NOMO-1 treated with DMSO at 0.1 percent for 48 hours (cell line): Measurements from ENCODE around the gene TOR3A.

Experiments used
- DNase-seq: peaks from one replicate; lab custom pipeline; 2025; ENCODE audit not compliant: unreplicated experiment; lab: John Stamatoyannopoulos, UW

Gene TOR3A

DNA sequence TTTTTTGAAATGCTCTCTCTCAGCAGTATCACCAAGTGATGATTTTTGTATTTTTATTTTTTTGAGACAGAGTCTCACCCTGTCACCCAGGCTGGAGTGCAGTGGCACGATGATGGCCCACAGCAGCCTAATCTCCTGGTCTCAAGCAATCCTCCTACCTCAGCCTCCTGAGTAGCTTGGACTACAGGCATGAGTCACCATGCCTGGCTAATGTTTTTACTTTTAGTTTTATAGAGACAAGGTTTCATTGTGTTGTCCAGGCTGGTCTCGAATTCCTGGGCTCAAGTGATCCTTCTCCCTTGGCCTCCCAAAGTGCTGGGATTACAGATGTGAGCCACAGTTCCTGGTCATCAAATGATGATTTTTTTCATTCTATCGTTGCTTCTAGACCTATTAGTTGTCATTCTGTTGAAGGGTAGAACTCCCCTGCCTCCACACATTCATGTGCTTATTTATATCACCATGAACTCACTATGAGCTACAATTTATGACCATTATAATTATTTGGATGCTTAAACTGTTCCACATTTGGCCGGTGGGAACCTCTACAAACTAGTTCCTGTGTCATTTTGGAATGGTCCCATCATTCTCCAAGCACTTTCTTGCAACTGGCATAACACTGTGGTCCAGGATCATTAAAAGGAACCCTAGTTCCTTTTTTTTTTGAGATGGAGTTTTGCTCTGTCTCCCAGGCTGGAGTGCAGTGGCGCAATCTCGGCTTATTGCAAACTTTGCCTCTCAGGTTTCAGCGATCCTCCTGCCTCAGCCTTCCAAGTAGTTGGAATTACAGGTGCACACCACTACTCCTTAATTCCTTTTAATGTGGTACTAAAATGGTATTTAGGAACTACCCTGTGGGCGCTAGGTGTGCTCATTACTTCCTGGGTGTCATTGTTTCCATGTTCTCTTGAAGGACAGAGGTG lies 20.2 kb upstream of the TOR3A start:
- no peak for DNase-seq

DNA sequence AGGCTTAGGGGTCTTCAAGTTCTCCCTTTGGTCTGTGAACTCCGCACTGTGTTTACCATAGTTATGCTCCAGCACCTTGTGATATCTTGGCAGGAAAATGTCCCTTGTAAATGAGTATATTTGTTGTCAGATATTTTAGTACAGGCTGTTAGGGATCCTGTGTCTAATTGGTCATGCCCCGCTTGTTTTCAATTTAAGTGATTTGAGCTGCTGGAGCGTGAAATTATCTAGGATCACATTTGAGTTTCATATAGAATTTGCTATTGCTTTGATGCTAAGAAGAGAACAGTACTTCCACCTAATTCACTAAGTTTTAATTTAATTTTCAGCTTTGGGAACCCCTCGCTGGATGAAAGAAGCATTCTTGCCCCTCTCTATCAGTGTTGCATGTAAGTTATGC lies 15.4 kb upstream of the TOR3A start:
- DNase-seq, result no peak

- no peak for DNase-seq
Observed at GRCh38 chr1:179077396-179077795, 4.5 kb upstream of the TOR3A start.

DNA sequence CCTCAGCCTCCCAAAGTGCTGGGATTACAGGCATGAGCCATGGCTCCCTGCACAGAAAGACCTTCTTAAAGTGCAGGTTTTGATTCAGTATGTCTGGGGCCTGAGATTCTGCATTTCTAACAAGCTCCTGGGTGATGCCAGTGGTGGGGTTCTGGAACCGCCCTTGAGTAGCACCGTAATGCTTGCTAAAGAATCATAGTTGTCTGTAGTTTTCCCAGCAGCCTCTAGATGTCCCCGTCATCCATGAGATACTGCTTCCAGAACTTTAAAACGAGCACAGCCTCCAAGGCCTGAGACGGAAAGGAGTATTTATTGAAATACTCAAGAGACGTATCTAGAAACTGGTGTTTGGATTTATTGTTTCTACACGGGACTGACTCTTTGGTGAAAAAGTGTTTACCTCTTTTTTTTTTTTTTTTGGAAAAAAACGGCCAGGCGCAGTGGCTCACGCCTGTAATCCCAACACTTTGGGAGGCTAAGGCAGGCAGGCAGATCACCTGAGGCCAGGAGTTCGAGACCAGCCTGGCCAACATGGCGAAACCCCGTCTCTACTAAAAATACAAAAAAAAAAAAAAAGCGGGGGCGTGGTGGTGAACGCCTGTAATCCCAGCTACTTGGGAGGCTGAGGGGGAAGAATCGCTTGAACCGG lies 2.6 kb upstream of the TOR3A start:
- peak; percentile 76 for DNase-seq

DNA sequence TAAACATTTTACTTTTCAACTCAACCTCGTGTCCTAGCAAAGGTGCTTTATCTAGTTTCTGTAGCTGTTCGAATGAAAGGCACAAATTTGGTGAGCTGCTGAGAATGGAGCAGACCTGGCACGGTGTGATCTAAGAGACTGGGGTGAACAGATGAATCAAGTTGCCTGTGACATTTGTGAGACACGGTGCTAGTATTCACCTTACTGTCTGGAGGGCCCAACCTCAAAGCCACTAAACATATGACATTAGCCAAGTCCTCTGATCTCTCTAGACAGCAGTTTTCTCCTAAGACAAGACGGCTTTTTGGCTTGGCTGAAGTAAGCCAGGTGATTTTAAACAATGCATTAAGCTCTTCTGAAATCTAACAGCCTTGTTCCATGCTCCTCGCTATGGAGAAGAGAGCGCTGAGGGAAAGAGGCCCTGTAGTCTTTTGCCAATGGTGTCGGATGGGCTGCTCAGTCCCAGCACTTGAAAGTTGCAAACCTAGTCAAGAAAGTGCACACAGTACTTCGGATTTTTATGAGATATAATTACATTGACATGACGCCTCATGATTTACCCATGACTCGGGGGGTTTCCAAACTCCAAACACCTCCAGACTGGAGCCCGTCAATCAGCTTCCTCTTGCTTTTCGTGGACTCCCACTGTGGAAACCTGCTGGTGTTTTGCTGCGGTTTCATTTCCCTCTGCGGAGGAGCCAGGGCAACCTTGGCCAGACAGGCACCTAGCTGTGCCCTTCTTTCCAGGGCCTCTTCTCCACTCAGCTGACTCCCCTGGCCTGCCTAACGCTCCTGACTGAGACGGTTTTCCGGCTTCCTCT lies 794 bp upstream of the TOR3A start:
- peak; percentile 48 for DNase-seq

DNA sequence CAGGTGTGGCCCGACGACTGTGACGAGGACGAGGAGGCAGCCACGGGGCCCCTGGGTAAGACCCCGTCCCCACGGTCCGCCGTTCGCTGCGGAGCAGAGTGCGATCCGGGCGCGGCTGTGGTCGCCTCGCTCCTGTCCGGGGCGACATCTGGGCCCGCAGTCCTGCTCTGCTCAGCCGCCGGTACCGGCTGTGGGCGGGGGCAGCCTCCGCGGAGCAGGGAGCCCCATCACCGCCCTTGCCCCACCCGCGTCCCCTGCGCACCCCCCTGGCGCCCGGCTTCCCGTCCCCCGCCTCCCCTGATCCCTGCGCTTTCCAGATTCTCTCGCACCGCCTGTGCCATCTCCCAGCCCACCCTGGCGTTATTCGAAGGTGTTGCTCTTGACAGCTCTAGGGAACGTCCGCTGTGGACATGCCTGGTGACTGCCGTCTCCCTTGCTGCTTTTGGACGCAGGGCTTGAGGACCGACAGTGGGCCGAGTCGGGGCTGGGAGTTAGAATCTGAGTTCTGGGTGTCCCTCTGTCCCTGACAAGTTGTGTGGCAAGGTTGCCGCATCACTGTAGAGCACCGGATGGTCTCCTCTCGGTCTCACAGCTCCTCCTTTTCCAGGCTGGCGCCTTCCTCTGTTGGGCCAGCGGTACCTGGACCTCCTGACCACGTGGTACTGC lies 596 bp downstream of the TOR3A start:
- DNase-seq, result no peak

GRCh38 chr1:179082999-179083335 lies 1.1 kb downstream of the TOR3A start:
- DNase-seq, result peak; percentile 36

GRCh38 chr1:179083533-179083932 lies 1.7 kb downstream of the TOR3A start:
- no peak for DNase-seq

DNA sequence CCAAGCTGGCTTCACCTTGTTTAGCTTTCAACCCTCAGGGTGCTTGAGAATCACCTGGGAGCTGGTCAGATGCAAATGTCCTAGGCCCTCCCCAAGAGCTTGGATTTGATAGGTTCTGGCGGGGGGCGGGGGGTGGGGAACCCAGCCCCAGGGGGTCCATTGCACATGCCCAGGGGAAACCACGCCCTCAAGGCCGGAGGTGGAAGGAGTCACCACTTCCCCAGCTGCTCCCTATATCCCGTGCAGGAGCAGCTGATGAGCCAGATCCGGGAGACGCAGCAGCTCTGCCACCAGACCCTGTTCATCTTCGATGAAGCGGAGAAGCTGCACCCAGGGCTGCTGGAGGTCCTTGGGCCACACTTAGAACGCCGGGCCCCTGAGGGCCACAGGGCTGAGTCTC lies 5.8 kb downstream of the TOR3A start:
- DNase-seq, result no peak

GRCh38 chr1:179089827-179090482 lies 8.1 kb downstream of the TOR3A start:
- no peak for DNase-seq

DNA sequence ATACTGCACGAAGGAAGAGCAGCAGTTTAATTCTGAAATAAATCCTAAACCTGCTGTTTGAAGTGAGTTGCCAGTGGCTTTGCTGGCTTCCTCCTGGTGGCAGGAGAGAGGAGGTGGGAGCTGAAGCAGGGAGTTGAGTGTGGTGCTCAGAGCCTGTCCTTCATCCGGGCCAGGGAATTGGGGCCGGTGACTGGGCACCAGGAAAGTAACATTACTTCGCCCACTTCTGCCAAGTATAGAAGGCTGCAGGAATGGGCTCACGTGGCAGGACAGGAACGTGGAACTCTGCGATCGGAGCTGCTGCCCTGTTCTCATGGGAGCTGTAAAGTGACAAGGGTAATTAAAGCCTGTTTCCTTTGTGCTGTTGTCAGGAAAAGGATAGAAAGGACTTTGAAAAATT lies 8.7 kb downstream of the TOR3A start:
- no peak for DNase-seq

GRCh38 chr1:179090923-179091322 lies 9.1 kb downstream of the TOR3A start:
- no peak for DNase-seq

DNA sequence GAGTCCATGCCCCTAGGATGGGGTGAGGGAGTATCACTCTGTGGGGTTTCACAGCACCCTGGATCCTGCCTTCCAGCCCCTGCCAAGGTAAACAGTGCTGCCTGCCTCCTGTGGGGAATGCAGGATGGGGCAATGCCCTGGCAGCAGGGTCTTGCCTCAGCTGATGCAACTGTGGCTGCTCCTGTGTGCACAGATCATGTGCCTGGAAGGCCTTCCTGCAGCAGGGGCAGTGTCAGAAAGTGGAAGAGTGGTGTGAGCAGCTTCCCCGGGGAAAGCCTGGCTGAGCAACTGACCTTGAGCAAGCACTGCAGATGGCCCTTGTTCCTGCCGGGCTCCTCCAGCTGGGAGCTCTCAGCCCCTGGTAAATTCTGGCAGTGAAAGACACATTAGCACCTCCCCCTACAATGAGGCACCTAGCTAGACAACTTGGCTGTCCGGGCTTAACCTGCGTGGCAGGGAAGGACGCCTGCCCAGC lies 9.9 kb downstream of the TOR3A start:
- DNase-seq, result no peak

DNA sequence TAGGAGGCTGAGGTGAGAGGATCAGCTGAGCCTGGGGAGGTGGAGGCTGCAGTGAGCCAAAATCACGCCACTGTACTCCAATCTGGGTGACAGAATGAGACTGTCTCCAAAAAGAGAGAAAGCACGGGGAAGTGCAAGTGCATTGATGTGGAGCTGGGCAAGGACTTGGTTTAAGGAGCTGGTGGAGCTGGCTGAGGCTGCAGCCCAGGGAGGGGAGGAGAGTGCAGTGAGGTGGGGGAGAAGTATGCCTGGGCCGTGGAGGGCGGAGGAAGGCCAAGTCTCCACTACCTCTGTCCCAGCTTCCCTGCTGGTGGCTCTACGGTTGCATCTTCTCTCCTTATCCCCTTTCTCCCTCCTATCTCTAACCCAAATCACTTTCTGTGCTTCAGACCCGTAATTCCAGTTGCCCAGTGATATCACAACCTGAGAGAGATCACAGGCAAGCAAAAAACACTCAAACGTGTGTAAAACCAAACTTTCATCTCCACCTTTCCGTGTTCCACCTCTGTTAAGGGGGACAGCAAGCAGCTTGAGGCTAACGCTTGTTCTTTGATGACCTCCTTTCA lies 11.1 kb downstream of the TOR3A start:
- DNase-seq, result no peak

- no peak for DNase-seq
Observed at GRCh38 chr1:179094818-179095217, 12.9 kb downstream of the TOR3A start.

DNA sequence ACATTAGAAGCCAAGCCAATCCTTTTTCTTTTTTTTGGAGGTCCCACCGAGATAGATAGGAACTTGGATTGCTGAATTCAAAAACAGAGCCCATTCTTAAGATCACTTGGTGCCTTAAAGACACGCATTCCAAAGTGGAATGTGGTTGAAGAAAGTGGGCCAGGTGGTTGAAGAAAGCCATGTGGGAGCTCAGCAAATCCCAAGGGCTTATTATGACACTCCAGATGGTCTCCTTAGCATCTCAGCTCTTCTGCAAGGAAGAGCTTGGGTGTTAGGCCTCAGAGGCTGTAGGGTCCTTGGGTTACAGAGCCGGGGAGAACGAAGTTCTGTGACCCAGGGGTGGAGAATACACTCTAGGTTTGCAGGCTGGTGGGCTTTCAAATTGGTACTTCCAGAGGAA lies 13.5 kb downstream of the TOR3A start:
- no peak for DNase-seq

- DNase-seq, result no peak
Observed at GRCh38 chr1:179095924-179096323, 14.1 kb downstream of the TOR3A start.

DNA sequence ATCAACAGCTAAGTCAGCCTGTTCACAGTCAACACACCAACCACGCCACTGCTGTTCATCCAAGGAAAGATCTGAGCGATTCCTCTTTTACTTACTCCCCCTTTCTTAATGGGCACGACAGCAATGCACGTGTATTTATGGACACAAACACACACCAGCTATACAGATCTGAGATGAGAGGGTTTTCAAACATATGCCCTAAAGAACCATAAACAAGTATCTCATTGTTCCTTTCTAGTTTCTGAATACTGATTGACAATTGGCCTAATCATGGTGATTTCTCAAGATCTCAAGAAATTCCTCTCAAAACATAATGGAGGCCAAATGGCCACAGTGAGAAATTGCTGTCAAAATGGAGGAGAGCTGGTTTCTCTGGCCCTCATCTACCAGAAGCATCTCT lies 18.0 kb downstream of the TOR3A start:
- DNase-seq, result no peak

GRCh38 chr1:179101566-179101965 lies 19.7 kb downstream of the TOR3A start:
- DNase-seq, result no peak

- DNase-seq, result no peak
Observed at GRCh38 chr1:179103999-179104398, 22.1 kb downstream of the TOR3A start.
